ENCODE data around the gene ACTR6. TPM values are rescaled to one million over a fixed set of nuclear protein-coding genes. Genes with fewer than 3 reads are reported as not detected.
"Not testable (repeated sequence)": the region's sequence is repeated elsewhere in the genome, so short reads cannot be mapped to it uniquely, and the experiment has no call there.

The ACTR6 gene
- total and polyA plus RNA-seq, 12 donors: 9.4 to 27.5 (median 19.6) TPM

GRCh38 chr12:100253437-100253836 lies 52.8 kb downstream of the ACTR6 start:
- Histone ChIP-seq H3K27ac (no peak overlapping the region), H3K9me3 (no peaks in the 10 kb centered on the region), H3K27me3 (no peaks in the 10 kb centered on the region), H3K4me3 (no peak overlapping the region), H3K36me3 (no peaks in the 10 kb centered on the region), H3K4me1 (no peaks in the 10 kb centered on the region)
- TF ChIP-seq, protein P1, sequence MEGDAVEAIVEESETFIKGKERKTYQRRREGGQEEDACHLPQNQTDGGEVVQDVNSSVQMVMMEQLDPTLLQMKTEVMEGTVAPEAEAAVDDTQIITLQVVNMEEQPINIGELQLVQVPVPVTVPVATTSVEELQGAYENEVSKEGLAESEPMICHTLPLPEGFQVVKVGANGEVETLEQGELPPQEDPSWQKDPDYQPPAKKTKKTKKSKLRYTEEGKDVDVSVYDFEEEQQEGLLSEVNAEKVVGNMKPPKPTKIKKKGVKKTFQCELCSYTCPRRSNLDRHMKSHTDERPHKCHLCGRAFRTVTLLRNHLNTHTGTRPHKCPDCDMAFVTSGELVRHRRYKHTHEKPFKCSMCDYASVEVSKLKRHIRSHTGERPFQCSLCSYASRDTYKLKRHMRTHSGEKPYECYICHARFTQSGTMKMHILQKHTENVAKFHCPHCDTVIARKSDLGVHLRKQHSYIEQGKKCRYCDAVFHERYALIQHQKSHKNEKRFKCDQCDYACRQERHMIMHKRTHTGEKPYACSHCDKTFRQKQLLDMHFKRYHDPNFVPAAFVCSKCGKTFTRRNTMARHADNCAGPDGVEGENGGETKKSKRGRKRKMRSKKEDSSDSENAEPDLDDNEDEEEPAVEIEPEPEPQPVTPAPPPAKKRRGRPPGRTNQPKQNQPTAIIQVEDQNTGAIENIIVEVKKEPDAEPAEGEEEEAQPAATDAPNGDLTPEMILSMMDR (IDR thresholded peaks at IDR 0.05): no peak
- intact Hi-C loops (cut with DNase I): no loop called here
- 98 to 99% methylated on average over 1 of the region's 1 CpG for WGBS, 2 donors
- DNase-seq (no peak), ATAC-seq (no peak)

GRCh38 chr12:100254876-100255275 lies 54.3 kb downstream of the ACTR6 start:
- TF ChIP-seq, protein P1 (IDR thresholded peaks at IDR 0.05): no peak

DNA sequence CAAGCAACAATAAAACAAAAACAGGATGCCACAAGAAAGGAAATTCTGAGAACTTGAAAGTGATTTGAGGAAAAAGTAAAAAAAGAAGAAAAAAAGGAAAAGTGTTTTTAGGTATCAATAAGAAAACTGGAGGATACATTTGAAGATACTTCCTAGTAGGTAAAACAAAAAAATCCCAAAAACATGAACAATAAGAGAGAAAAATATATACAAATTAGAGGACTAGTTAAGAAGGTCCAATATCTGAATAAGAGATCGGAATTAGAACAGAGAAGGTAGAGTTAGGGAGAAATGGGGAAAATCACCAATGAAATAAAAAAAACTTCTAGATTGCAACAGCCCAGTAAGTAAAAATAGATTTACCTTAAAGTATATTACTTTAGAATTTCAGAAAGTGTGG lies 57.5 kb downstream of the ACTR6 start:
- 94 to 100% methylated on average over 1 of the region's 1 CpG for WGBS, 2 donors
- Histone ChIP-seq H3K9me3 (no peaks in the 10 kb centered on the region), H3K4me3 (no peak overlapping the region), H3K27me3 (no peaks in the 10 kb centered on the region), H3K27ac (no peak overlapping the region), H3K4me1 (no peaks in the 10 kb centered on the region), H3K36me3 (no peaks in the 10 kb centered on the region)
- DNase-seq: no peak
- TF ChIP-seq, protein P1 (IDR thresholded peaks at IDR 0.05): no peak
- no peak for ATAC-seq
- intact Hi-C loops (cut with DNase I): no loop called here

More at GRCh38 chr12:100254876-100255275, 54.3 kb downstream of the ACTR6 start:
- 89 to 92% methylated on average over 1 of the region's 1 CpG for WGBS, 2 donors
- no peak for DNase-seq
- no peak for ATAC-seq
- no peaks in the 10 kb centered on the region for H3K9me3 ChIP-seq
- H3K36me3 ChIP-seq: no peaks in the 10 kb centered on the region
- no peaks in the 10 kb centered on the region for H3K27me3 ChIP-seq
- intact Hi-C loops (cut with DNase I): no loop called here
- no peaks in the 10 kb centered on the region for H3K4me1 ChIP-seq
- H3K27ac ChIP-seq: no peak overlapping the region
- H3K4me3 ChIP-seq: no peak overlapping the region

DNA sequence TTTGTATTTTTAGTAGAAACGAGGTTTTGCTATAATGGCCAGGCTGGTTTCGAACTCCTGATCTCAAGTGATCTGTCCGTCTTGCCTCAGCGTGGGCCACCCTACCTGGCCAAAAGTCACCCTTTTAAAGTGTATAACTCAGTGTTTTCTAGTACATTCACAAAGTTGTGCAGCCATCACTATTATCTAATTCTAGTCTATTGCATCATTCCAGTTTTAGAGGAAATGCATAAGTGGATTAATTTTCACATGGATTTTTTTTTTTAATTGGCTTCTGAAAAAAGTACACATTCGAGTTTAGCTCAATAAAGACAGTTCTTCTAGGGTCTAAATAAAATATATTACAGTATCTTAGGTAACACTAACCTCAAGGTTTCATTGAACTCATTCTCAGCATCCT lies 62.5 kb downstream of the ACTR6 start:
- TF ChIP-seq, protein P1 (IDR thresholded peaks at IDR 0.05): no peak
- ATAC-seq (no peak), DNase-seq (no peak)
- WGBS, 2 donors: 87% methylated on average over 5 of the region's 5 CpGs
- H3K27ac ChIP-seq: no peak overlapping the region
- no peaks in the 10 kb centered on the region for H3K27me3 ChIP-seq
- no peaks in the 10 kb centered on the region for H3K9me3 ChIP-seq
- H3K36me3 ChIP-seq: no peaks in the 10 kb centered on the region
- H3K4me3 ChIP-seq: no peak overlapping the region
- intact Hi-C loops (cut with DNase I): loop anchor here in 3 of 10 donors (10.0 kb wide), 3 partner anchors 128 to 312 kb away; partner anchors contain the start of gene GAS2L3 (in 1 of the 3)
- H3K4me1 ChIP-seq: peaks cover 0 to 10% (median 3%) of the 10 kb centered on the region in 9 donors

- H3K9me3 ChIP-seq, H3K27me3 ChIP-seq, DNase-seq, H3K4me3 ChIP-seq, H3K36me3 ChIP-seq, H3K27ac ChIP-seq, ATAC-seq: not testable (repeated sequence)
- 96 to 99% methylated on average over 5 of the region's 5 CpGs for WGBS, 2 donors
- peaks cover 2 to 30% (median 23%) of the 10 kb centered on the region in 9 donors for H3K4me1 ChIP-seq
- intact Hi-C loops (cut with DNase I): loop anchor here in 4 of 10 donors (2.0 to 10.0 kb wide), 5 partner anchors 63 to 310 kb away; partner anchors contain the start of genes ACTR6 (in 3 of the 4) and GAS2L3 (in 1 of the 4)
Measured at GRCh38 chr12:100265107-100265506, 64.5 kb downstream of the ACTR6 start.
